ENCODE measurements around the gene DAPK2. TPM values are rescaled to one million over a fixed set of nuclear protein-coding genes. Genes with fewer than 3 reads are reported as not detected.

The DAPK2 gene
- 2.4 TPM for total RNA-seq

GRCh38 chr15:64046421-64047153 lies at the start of gene DAPK2:
Gene DAPK2 (minus strand): TSS chr15:64046485. CDS start chr15:64040261, 6,224 bp downstream.
- Histone ChIP-seq H3K9me3 (no peaks in the 10 kb centered on the region), H3K4me3 (peak within 1 kb of the TSS; percentile 69 to 78), H3K36me3 (no peaks in the 10 kb centered on the region), H3K27me3 (no peaks in the 10 kb centered on the region), H3K27ac (no peak within 1 kb of the TSS), H3K4me1 (peaks cover 0 to 8% of the 10 kb centered on the region in 2 donors)
- TF ChIP-seq, protein P1, sequence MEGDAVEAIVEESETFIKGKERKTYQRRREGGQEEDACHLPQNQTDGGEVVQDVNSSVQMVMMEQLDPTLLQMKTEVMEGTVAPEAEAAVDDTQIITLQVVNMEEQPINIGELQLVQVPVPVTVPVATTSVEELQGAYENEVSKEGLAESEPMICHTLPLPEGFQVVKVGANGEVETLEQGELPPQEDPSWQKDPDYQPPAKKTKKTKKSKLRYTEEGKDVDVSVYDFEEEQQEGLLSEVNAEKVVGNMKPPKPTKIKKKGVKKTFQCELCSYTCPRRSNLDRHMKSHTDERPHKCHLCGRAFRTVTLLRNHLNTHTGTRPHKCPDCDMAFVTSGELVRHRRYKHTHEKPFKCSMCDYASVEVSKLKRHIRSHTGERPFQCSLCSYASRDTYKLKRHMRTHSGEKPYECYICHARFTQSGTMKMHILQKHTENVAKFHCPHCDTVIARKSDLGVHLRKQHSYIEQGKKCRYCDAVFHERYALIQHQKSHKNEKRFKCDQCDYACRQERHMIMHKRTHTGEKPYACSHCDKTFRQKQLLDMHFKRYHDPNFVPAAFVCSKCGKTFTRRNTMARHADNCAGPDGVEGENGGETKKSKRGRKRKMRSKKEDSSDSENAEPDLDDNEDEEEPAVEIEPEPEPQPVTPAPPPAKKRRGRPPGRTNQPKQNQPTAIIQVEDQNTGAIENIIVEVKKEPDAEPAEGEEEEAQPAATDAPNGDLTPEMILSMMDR (IDR thresholded peaks at IDR 0.05), result peak; percentile 57 to 88 (median 65)
- intact Hi-C loops (cut with DNase I), result loop anchor here (5.0 kb wide), 3 partner anchors 99 to 294 kb away; partner anchors contain the start of gene HERC1
- peak in 1 of 2 donors; percentile 79 for DNase-seq (ENCODE audit: low spot score in 2 of 2)

DNA sequence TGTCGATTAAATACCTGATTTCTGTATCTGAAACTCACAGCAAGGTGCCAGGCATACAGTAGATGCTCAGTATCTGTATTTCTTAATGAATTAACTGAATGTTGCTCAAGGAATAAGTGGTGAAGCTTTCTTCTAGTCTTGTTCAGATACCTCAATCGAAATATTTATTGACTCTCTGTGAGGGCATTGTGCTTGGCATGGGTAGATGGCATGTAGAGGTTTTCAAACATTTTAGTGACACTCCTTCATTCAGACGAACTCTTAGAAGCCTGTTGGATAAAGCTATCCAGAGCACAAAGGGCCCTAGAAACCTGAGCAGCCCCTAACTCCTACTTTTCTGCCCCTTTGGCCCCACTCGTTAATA lies 49.1 kb upstream of the DAPK2 start:
- TF ChIP-seq, protein P1 (IDR thresholded peaks at IDR 0.05), result no peak
- H3K27me3 ChIP-seq, result no peaks in the 10 kb centered on the region
- intact Hi-C loops (cut with DNase I), result loop anchor here (10.0 kb wide), 2 partner anchors 289 to 501 kb away; partner anchors contain the start of genes FBXL22, PCLAF and TRIP4
- peak overlapping the region; percentile 82 to 88 for H3K4me3 ChIP-seq
- DNase-seq (ENCODE audit: low spot score in 2 of 2), result no peak
- H3K27ac ChIP-seq, result peak overlapping the region; percentile 77 to 78
- H3K36me3 ChIP-seq, result no peaks in the 10 kb centered on the region
- no peaks in the 10 kb centered on the region for H3K9me3 ChIP-seq
- H3K4me1 ChIP-seq, result peaks cover 13 to 40% of the 10 kb centered on the region in 2 donors

DNA sequence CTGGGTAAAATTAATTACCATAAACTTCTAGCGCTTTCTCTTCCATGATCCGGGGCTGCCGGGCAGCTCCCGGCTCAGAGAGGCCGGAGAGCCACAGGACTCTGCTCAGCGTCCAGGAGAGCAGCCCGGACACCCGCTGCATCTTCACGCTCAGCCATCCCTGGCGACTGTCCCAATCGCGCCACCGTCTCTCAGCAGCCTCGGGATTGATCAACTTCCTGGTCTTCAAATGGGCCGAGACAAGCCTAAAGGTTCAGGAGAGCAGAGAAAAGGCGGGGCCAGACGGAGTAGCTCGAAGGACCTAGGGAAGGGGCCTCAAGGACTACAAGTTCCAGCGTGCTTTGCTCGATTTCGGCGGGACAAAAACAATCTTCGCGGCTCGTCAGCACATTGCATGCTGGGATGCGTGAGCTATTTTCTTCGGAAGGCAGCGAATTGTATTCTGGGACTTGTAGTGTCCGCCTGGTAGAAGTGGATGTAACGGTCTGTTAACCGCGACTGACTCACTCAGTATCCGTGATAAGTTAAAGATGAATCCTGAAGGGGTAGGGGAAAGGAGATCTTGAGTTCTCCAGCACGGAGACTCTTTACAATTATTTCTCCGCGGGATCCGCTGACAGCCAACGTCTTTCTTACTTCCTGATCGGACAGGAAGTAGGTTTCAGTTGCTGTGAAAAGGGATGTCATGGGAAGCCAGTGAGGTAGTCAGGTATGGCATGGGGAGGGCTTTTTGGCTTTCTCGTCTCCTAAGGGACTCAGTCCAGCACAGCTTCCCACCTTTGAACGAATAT lies 47.5 kb upstream of the DAPK2 start, which contains the start of gene CIAO2A:
TSS of gene CIAO2A (minus strand) at position 212 of the 791 bp plus-strand sequence. CDS start at position 142, 70 bp downstream.
- peak; percentile 91 to 98 for DNase-seq (ENCODE audit: low spot score in 2 of 2)
- Histone ChIP-seq H3K36me3 (peaks cover 0 to 6% of the 10 kb centered on the region in 2 donors), H3K4me1 (peaks cover 13 to 32% of the 10 kb centered on the region in 2 donors), H3K4me3 (peak within 1 kb of the TSS; percentile 59 to 79), H3K27me3 (no peaks in the 10 kb centered on the region), H3K27ac (peak within 1 kb of the TSS; percentile 79 to 89), H3K9me3 (no peaks in the 10 kb centered on the region)
- TF ChIP-seq, protein P1 (IDR thresholded peaks at IDR 0.05), result no peak
- intact Hi-C loops (cut with DNase I), result loop anchor here (2.0 to 10.0 kb wide), 3 partner anchors 69 to 499 kb away; partner anchors contain the start of genes FBXL22, PCLAF, PPIB and TRIP4

GRCh38 chr15:64092864-64093626 lies 46.8 kb upstream of the DAPK2 start:
- no peaks in the 10 kb centered on the region for H3K9me3 ChIP-seq
- intact Hi-C loops (cut with DNase I), result loop anchor here (2.0 to 10.0 kb wide), 3 partner anchors 70 to 498 kb away; partner anchors contain the start of genes FBXL22, PCLAF, PPIB and TRIP4
- TF ChIP-seq, protein P1 (IDR thresholded peaks at IDR 0.05), result no peak
- no peak for DNase-seq (ENCODE audit: low spot score in 2 of 2)
- H3K4me1 ChIP-seq, result peaks cover 13 to 29% of the 10 kb centered on the region in 2 donors
- peak overlapping the region; percentile 79 to 89 for H3K27ac ChIP-seq
- peak overlapping the region; percentile 59 to 79 for H3K4me3 ChIP-seq
- H3K36me3 ChIP-seq, result peaks cover 0 to 14% of the 10 kb centered on the region in 2 donors
- H3K27me3 ChIP-seq, result no peaks in the 10 kb centered on the region

Measured in ascending aorta (tissue), 2 donors.